Esophagus muscularis mucosa (tissue), 4 donors: ENCODE results near the gene BAIAP2L1. TPM values are rescaled to one million over a fixed set of nuclear protein-coding genes. Genes with fewer than 3 reads are reported as not detected.

Experiments
- DNase-seq: peaks from one replicate; pipeline ENCODE4 v3.0.0-alpha.2; 2017; ENCODE audit errors: extremely low spot score
- H3K27ac ChIP-seq, 4 donors: fragments of 200-600 bp; sonication (generic); replicated peaks in 1 of 4; 1 replicate in 3 of 4; 2 replicates in 1 of 4; pipeline ENCODE4 v1.5.1; 2016 to 2019; ENCODE audit warnings: mild to moderate bottlenecking in 1 of 4
- H3K27me3 ChIP-seq, 4 donors: fragments of 200-600 bp; sonication (generic); one replicate each; pipeline versions ENCODE4 v1.5.1 to v1.6.0; 2016 to 2019
- H3K36me3 ChIP-seq, 4 donors: fragments of 200-600 bp; sonication (generic); one replicate each; pipeline ENCODE4 v1.5.1; 2016 to 2019
- H3K4me1 ChIP-seq, 4 donors: fragments of 200-600 bp; sonication (generic); one replicate each; pipeline ENCODE4 v1.5.1; 2016 to 2019
- H3K4me3 ChIP-seq, 4 donors: fragments of 200-600 bp; sonication (generic); 1 replicate in 2 of 4; 2 replicates in 2 of 4; pipeline ENCODE4 v1.5.1; 2016 to 2019; ENCODE audit warnings: mild to moderate bottlenecking in 4 of 4, moderate library complexity in 1 of 4
- H3K9me3 ChIP-seq, 4 donors: fragments of 200-600 bp; sonication (generic); 1 replicate in 3 of 4; 2 replicates in 1 of 4; pipeline ENCODE4 v1.5.1; 2016 to 2019
- EP300 ChIP-seq: sonication (generic); formaldehyde crosslinking; IDR thresholded peaks from one replicate; pipeline ENCODE4 v1.6.1; 2017; ENCODE audit warnings: antibody characterized with exemption
- POLR2A ChIP-seq: fragments of 450-650 bp; IDR thresholded peaks from one replicate; pipeline ENCODE4 v1.6.1; 2017; ENCODE audit warnings: antibody characterized with exemption, moderate library complexity, mild to moderate bottlenecking, low read depth
- POLR2AphosphoS5 ChIP-seq, 2 donors: sonication (generic); formaldehyde crosslinking; IDR thresholded peaks; one replicate each; pipeline ENCODE4 v1.6.1; 2017; ENCODE audit warnings: antibody characterized with exemption in 2 of 2
- WGBS: methylation state at CpG from one replicate; pipeline ENCODE4 v1.1.5; 2018; 5-methylcytosine and 5-hydroxymethylcytosine counted together
- intact Hi-C: fragments of 100-400 bp; cut with DNase I; formaldehyde crosslinking; loops from one replicate; pipeline ENCODE4 v1.15.1; 2023
- total RNA-seq, 4 donors: library from RNA; depleted of rRNA; stranded (reverse); fragments of >200 nt; gene quantifications; one replicate each; pipeline versions ENCODE4 v1.1.0 to v1.2.1, GENCODE V29; 2016
- TF ChIP-seq, protein P1 (sequence below), 3 experiments: fragments of 200-600 bp in 2 of 3; fragments of 450-650 bp in 1 of 3; sonication (generic) in 2 of 3; IDR thresholded peaks; one replicate each; pipeline ENCODE4 v1.5.1; 2017 to 2019; ENCODE audit warnings: antibody characterized with exemption in 3 of 3, mild to moderate bottlenecking in 2 of 3, moderate library complexity in 1 of 3

Gene BAIAP2L1
- total RNA-seq, 4 donors from 2014 or later: 0.84 to 2.5 (median 1.6) TPM

DNA sequence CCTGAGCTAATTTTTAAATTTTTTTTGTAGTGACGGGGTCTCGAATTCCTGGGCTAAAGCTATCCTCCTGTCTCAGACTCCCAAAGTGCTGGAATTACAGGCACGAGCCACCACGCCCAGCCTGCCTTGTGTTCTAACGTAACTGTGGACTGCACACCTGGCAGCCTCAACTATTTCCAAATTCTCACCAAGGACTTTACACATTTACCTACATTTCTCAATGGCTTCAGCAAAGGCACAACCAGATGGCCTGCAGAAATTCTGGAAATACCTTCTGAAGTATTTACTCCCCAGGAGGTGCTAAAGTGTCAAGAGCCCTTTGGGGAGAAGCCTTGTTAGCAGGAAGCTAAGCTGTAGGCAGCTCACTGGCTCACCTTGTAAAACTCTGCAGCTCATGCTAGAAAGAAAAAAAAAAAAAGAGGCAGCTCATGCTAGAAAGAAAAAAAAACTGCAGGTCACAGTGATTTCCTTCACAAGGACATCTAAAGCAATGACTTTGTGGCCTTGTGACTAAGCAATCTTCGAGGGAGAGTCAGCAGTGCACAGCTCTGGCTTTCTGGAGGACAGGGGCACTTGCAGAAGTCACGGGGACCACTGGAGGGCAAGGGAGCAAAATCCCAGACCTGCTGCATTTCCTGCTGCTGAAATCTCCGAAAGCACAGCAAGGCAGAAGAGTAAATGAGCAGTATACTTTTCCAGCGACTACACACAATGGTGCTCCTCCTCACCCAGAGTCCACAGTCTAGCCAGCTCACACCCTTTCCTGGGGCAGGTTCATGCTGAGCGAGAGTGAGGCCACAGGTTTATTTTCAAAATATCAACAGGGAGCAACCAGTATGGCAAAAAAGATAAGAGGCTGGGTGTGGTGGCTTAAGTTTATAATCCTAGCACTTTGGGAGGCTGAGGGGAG is 40.4 kb downstream of the BAIAP2L1 start:
- H3K27me3 ChIP-seq: no peaks in the 10 kb centered on the region
- H3K36me3 ChIP-seq: no peaks in the 10 kb centered on the region
- H3K9me3 ChIP-seq: no peaks in the 10 kb centered on the region
- DNase-seq: no peak
- 69% methylated on average over 10 of the region's 10 CpGs for WGBS
- TF ChIP-seq EP300 (no peak), POLR2AphosphoS5 (IDR thresholded peaks at IDR 0.05) (no peak), POLR2A (no peak)
- TF ChIP-seq, protein P1, sequence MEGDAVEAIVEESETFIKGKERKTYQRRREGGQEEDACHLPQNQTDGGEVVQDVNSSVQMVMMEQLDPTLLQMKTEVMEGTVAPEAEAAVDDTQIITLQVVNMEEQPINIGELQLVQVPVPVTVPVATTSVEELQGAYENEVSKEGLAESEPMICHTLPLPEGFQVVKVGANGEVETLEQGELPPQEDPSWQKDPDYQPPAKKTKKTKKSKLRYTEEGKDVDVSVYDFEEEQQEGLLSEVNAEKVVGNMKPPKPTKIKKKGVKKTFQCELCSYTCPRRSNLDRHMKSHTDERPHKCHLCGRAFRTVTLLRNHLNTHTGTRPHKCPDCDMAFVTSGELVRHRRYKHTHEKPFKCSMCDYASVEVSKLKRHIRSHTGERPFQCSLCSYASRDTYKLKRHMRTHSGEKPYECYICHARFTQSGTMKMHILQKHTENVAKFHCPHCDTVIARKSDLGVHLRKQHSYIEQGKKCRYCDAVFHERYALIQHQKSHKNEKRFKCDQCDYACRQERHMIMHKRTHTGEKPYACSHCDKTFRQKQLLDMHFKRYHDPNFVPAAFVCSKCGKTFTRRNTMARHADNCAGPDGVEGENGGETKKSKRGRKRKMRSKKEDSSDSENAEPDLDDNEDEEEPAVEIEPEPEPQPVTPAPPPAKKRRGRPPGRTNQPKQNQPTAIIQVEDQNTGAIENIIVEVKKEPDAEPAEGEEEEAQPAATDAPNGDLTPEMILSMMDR (IDR thresholded peaks at IDR 0.05): no peak
- H3K4me3 ChIP-seq: no peak overlapping the region
- peaks cover 0 to 5% (median 2%) of the 10 kb centered on the region in 4 donors for H3K4me1 ChIP-seq
- intact Hi-C loops: no loop called here
- H3K27ac ChIP-seq: no peak overlapping the region

DNA sequence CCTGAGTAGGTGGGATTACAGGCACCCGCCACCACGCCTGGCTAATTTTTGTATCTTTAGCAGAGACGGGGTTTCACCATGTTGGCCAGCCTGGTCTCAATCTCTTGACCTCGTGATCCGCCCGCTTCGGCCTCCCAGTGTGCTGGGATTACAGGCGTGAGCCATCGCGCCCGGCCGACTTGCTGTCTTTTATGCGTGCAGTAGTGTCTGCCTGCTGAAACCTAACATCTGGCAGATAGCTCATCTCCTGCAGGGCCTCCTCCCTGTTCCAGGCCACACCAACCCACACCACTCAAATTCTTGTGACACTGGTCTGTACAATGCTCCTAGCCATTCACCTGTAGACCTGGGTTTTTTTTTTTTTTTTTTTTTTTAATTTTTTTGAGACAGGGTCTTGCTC is 41.5 kb downstream of the BAIAP2L1 start:
- WGBS: 87% methylated on average over 13 of the region's 13 CpGs
- Histone ChIP-seq H3K4me1 (peaks cover 0 to 5% (median 2%) of the 10 kb centered on the region in 4 donors), H3K36me3 (no peaks in the 10 kb centered on the region), H3K27me3 (peaks cover 0 to 7% (median 0%) of the 10 kb centered on the region in 4 donors), H3K4me3 (no peak overlapping the region), H3K9me3 (no peaks in the 10 kb centered on the region), H3K27ac (no peak overlapping the region)
- no peak for DNase-seq
- TF ChIP-seq EP300 (no peak), POLR2AphosphoS5 (IDR thresholded peaks at IDR 0.05) (no peak), POLR2A (no peak)
- TF ChIP-seq, protein P1 (IDR thresholded peaks at IDR 0.05): no peak
- intact Hi-C loops: no loop called here

DNA sequence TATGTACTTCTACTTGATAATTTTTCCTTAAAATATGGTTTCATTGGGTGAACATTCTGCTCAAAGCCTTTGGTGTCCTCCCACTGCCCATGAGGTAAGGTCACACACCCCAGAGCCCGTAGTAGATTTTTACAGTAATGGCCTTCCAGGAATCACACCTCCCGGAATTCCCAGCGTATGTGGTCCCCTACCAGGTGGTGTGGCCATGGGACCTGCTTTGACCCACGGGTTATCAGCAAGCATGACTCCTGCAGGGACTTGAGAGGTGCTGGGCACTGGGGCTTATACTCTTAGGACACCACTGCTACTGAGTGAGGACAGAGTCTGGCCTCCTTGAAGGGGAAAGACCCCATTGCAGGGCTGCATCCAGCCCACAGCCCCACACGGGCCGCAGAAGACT is 42.2 kb downstream of the BAIAP2L1 start:
- intact Hi-C loops: no loop called here
- H3K9me3 ChIP-seq: no peaks in the 10 kb centered on the region
- peaks cover 0 to 5% (median 2%) of the 10 kb centered on the region in 4 donors for H3K4me1 ChIP-seq
- WGBS: 90% methylated on average over 6 of the region's 6 CpGs
- no peak overlapping the region for H3K27ac ChIP-seq
- H3K27me3 ChIP-seq: peaks cover 0 to 7% (median 0%) of the 10 kb centered on the region in 4 donors
- H3K36me3 ChIP-seq: no peaks in the 10 kb centered on the region
- TF ChIP-seq POLR2A (no peak), EP300 (no peak)
- H3K4me3 ChIP-seq: no peak overlapping the region
- DNase-seq: no peak

DNA sequence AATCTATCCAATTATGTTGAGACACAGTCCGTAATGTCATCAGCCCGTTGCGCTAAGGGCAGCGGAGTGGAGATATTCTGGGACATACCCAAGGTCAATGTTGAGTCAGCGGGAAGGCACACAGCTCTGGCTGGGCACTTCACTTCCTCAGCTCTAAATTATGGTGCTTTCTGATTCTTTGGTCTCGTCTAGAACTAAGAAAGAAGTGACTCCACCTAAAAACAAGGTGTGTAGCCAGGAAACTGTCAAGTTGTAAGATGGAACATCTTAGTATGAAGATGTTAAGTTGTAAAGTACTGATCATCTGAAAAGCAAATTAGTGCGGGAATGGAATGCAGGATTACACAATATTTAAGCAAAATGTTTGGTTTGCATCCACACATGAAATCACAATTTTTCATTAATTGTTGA is 43.1 kb downstream of the BAIAP2L1 start:
- intact Hi-C loops: no loop called here
- Histone ChIP-seq H3K4me1 (peaks cover 0 to 5% (median 3%) of the 10 kb centered on the region in 4 donors), H3K27ac (no peak overlapping the region), H3K27me3 (peaks cover 0 to 7% (median 0%) of the 10 kb centered on the region in 4 donors), H3K4me3 (no peak overlapping the region), H3K36me3 (no peaks in the 10 kb centered on the region), H3K9me3 (no peaks in the 10 kb centered on the region)
- TF ChIP-seq, protein P1 (IDR thresholded peaks at IDR 0.05): no peak
- no peak for TF ChIP-seq EP300
- TF ChIP-seq POLR2AphosphoS5 (IDR thresholded peaks at IDR 0.05): no peak
- no peak for TF ChIP-seq POLR2A
- WGBS: 65% methylated on average over 7 of the region's 7 CpGs
- DNase-seq: no peak

DNA sequence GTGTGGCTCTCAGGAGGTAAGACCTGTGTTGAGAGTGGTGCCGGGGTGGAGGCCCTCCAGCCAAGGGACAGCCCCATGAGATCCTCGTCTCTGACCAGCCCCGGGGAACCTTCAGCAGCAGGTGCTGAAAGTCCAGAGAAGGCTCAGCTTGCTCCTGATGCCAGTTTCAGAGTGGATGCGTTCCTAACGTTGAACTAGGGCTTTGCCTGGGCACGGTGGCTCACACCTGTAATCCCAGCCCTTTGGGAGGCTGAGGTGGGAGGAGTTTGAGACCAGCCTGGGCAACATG is 45.7 kb downstream of the BAIAP2L1 start:
- H3K4me1 ChIP-seq: peaks cover 0 to 7% (median 3%) of the 10 kb centered on the region in 4 donors
- no peaks in the 10 kb centered on the region for H3K36me3 ChIP-seq
- H3K4me3 ChIP-seq: no peak overlapping the region
- peaks cover 0 to 7% (median 0%) of the 10 kb centered on the region in 4 donors for H3K27me3 ChIP-seq
- TF ChIP-seq POLR2AphosphoS5 (IDR thresholded peaks at IDR 0.05): no peak
- TF ChIP-seq, protein P1 (IDR thresholded peaks at IDR 0.05): no peak
- no peak for TF ChIP-seq POLR2A
- no peak for TF ChIP-seq EP300
- DNase-seq: no peak
- WGBS: no CpG with 5 or more reads among the region's 6 CpGs
- no peaks in the 10 kb centered on the region for H3K9me3 ChIP-seq
- intact Hi-C loops: no loop called here
- H3K27ac ChIP-seq: no peak overlapping the region
